ENCODE data around the gene MINK1. TPM values are rescaled to one million over a fixed set of nuclear protein-coding genes. Genes with fewer than 3 reads are reported as not detected.
A peak's percentile ranks its signal among the peaks of the same experiment; 100 is the strongest.

Gene MINK1
- total RNA-seq, 1 donor from 2014 or later: 117 TPM

DNA sequence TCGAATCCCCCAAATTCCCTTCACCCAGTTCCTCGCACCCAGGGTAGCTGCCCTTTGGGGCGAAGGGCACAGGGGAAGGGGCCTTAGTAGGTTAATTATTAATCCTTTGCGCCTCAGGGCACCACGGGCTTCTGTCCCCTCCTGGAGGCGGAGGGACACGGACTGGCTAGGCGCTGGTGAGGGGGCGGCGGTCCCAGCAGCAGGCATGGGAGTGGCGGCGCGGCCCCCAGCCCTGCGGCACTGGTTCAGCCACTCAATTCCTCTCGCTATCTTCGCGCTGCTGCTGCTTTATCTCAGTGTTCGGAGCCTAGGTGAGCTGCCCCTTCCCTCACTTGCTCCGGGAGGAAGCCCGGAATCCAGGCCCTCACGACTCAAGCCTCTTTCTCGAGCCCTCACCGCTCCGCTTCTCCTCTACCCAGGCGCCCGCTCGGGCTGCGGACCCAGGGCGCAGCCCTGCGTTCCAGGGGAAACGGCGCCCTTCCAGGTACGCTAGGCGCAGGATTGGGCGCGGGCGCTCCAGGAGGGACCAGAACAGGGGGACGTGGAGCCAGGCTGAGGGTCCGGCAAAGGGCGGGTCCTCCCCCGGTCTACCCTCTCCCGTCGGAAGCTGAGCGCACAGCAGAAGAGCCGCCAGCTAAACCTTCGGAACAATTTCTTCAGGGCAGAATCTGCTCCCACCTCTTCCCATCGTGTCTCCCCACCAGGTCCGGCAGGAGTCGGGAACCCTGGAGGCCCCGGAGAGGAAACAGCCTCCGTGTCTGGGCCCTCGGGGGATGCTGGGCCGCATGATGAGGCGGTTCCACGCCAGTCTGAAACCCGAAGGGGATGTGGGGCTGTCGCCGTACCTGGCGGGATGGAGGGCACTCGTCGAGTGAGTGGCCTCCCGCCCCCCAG lies 44.1 kb upstream of the MINK1 start, which contains the start of gene GLTPD2:
TSS of gene GLTPD2 (plus strand) at position 158 of the 894 bp plus-strand sequence. CDS start at position 206, 48 bp downstream.
- Mint-ChIP-seq H3K4me1 (peaks cover 19% of the 10 kb centered on the region), H3K4me3 (peak within 1 kb of the TSS; percentile 79), H3K27me3 (ENCODE audit: low read depth) (peaks cover 19% of the 10 kb centered on the region), H3K27ac (peak within 1 kb of the TSS; percentile 79), H3K9me3 (no peaks in the 10 kb centered on the region), H3K36me3 (no peaks in the 10 kb centered on the region)
- peak in 1 of 2 experiments; percentile 59 for DNase-seq (ENCODE audit: low spot score in 2 of 2, unreplicated experiment in 2 of 2)
- TF ChIP-seq, protein P1, sequence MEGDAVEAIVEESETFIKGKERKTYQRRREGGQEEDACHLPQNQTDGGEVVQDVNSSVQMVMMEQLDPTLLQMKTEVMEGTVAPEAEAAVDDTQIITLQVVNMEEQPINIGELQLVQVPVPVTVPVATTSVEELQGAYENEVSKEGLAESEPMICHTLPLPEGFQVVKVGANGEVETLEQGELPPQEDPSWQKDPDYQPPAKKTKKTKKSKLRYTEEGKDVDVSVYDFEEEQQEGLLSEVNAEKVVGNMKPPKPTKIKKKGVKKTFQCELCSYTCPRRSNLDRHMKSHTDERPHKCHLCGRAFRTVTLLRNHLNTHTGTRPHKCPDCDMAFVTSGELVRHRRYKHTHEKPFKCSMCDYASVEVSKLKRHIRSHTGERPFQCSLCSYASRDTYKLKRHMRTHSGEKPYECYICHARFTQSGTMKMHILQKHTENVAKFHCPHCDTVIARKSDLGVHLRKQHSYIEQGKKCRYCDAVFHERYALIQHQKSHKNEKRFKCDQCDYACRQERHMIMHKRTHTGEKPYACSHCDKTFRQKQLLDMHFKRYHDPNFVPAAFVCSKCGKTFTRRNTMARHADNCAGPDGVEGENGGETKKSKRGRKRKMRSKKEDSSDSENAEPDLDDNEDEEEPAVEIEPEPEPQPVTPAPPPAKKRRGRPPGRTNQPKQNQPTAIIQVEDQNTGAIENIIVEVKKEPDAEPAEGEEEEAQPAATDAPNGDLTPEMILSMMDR (IDR thresholded peaks at IDR 0.05; ENCODE audit: unreplicated experiment): no peak

DNA sequence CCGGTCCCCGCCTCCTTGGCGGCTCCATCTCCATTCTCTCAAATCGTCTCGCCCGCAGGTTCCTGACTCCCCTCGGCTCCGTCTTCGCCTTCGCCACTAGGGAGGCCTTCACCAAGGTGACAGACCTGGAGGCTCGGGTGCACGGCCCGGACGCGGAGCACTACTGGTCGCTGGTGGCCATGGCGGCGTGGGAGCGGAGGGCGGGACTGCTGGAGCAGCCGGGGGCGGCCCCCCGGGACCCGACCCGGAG lies 43.5 kb upstream of the MINK1 start:
- Mint-ChIP-seq H3K27ac (peak overlapping the region; percentile 79), H3K27me3 (ENCODE audit: low read depth) (peaks cover 19% of the 10 kb centered on the region), H3K4me3 (peak overlapping the region; percentile 79), H3K4me1 (peaks cover 19% of the 10 kb centered on the region), H3K36me3 (no peaks in the 10 kb centered on the region), H3K9me3 (no peaks in the 10 kb centered on the region)
- TF ChIP-seq, protein P1 (IDR thresholded peaks at IDR 0.05; ENCODE audit: unreplicated experiment): no peak
- DNase-seq (ENCODE audit: low spot score in 2 of 2, unreplicated experiment in 2 of 2): no peak

DNA sequence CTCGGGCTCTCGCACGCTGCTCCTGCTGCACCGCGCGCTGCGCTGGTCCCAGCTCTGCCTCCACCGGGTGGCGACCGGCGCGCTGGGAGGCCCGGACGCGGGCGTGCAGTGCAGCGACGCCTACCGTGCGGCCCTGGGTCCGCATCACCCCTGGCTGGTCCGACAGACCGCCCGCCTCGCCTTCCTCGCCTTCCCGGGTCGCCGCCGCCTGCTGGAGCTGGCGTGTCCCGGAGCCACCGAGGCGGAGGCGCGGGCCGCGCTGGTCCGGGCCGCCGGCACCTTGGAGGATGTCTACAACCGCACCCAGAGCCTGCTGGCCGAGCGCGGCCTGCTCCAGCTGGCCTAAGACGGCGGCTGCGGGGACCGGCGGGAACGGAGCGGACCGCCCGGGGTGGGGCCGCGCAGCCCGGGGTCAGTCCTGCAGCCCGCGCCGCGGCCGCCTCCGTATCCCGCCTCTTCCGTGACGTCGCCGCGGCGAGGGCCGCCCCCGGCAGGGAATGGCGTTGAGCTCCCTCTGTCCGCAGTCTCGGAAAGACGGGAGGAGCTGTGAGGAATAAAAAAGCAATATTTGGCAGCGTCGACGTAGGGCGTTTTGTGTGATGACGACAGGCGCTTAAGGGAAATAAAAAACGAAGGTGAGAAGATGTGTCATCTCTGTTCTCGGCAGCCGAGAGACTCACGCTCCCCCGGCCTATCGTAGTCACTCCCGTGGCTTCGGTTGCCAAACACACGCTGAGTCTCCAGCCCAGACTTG lies 43.0 kb upstream of the MINK1 start:
- Mint-ChIP-seq H3K9me3 (no peaks in the 10 kb centered on the region), H3K4me1 (peaks cover 19% of the 10 kb centered on the region), H3K27ac (peak overlapping the region; percentile 95), H3K27me3 (ENCODE audit: low read depth) (peaks cover 19% of the 10 kb centered on the region), H3K36me3 (no peaks in the 10 kb centered on the region), H3K4me3 (peak overlapping the region; percentile 83)
- TF ChIP-seq, protein P1 (IDR thresholded peaks at IDR 0.05; ENCODE audit: unreplicated experiment): peak; percentile 69
- DNase-seq (ENCODE audit: low spot score in 2 of 2, unreplicated experiment in 2 of 2): peak; percentile 75 to 88

DNA sequence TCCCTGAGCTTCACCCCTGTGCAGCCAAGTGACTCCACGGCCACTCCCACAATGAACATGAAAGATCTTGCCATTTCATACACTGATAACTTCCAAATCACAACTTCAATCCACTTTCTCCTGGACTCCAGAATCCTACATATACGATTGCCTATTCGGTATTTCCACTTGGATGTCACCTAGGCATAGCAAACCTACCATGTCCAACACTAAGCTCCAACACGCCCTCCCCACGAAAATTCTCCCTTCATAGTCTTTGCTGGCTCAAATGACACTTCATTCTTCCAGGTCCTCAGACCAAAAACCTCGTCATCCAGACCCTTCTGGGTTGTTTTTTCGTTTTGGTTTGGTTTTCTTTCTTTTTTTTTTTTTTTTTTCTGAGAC lies 42.4 kb upstream of the MINK1 start:
- TF ChIP-seq, protein P1 (IDR thresholded peaks at IDR 0.05; ENCODE audit: unreplicated experiment): no peak
- peak overlapping the region; percentile 95 for H3K27ac Mint-ChIP-seq
- H3K27me3 Mint-ChIP-seq (ENCODE audit: low read depth): peaks cover 19% of the 10 kb centered on the region
- peaks cover 19% of the 10 kb centered on the region for H3K4me1 Mint-ChIP-seq
- peak overlapping the region; percentile 83 for H3K4me3 Mint-ChIP-seq
- DNase-seq (ENCODE audit: low spot score in 2 of 2, unreplicated experiment in 2 of 2): no peak
- H3K36me3 Mint-ChIP-seq: no peaks in the 10 kb centered on the region
- no peaks in the 10 kb centered on the region for H3K9me3 Mint-ChIP-seq

DNA sequence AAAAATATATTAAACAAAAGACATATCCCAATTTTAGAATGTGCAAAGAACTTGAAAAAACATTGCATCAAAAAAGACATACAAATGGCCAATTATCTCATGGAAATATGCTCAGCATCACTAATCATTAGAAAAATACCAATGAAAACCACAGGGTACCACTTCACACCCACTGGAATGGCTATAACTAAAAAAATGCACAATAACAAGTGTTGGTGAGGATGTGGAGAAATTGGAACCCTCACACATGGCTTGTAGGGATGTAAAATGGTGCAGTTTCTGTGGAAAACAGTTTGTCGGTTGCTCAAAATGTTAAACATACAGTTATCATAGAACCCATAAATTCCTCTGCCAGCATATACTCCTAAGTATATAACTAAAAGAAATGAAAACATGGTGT lies 38.0 kb upstream of the MINK1 start:
- H3K27me3 Mint-ChIP-seq (ENCODE audit: low read depth): peaks cover 10% of the 10 kb centered on the region
- TF ChIP-seq, protein P1 (IDR thresholded peaks at IDR 0.05; ENCODE audit: unreplicated experiment): no peak
- H3K27ac Mint-ChIP-seq: peak overlapping the region; percentile 99
- H3K4me1 Mint-ChIP-seq: peaks cover 11% of the 10 kb centered on the region
- DNase-seq (ENCODE audit: low spot score in 2 of 2, unreplicated experiment in 2 of 2): no peak
- no peaks in the 10 kb centered on the region for H3K9me3 Mint-ChIP-seq
- peak overlapping the region; percentile 100 for H3K4me3 Mint-ChIP-seq
- peaks cover 12% of the 10 kb centered on the region for H3K36me3 Mint-ChIP-seq
